Panc1 (cell line): ENCODE measurements around the gene CLINT1. TPM values are rescaled to one million over a fixed set of nuclear protein-coding genes. Genes with fewer than 3 reads are reported as not detected.
A peak's percentile ranks its signal among the peaks of the same experiment; 100 is the strongest.

Experiments used
- ATAC-seq: fragments of 200-7000 bp; cut with Tn5 transposase; 2 replicates; pipeline ENCODE4 v1.9.1; 2020; ENCODE audit warnings: mild to moderate bottlenecking, moderate library complexity
- Bru-seq: library from RNA; stranded (reverse); fragments of 400-500 nt; gene quantifications from one replicate; lab custom pipeline; 2021; lab: Mats Ljungman, UMichigan
- BruChase-seq, 2 experiments: library from RNA; stranded (reverse); fragments of 400-500 nt; gene quantifications; one replicate each; lab custom pipeline; 2021; lab: Mats Ljungman, UMichigan
- BruUV-seq: library from RNA; stranded (reverse); fragments of 400-500 nt; replicated peaks from 2 replicates; lab custom pipeline; 2021; lab: Mats Ljungman, UMichigan
- CTCF ChIA-PET: fragments of 300-600 bp; sonication (Branson Sonifier 250); formaldehyde crosslinking; loops from one replicate; lab custom pipeline; 2022; ENCODE audit warnings: antibody characterized with exemption; lab: Charles Lee
- POLR2A ChIA-PET: fragments of 300-600 bp; sonication (Branson Sonifier 250); formaldehyde crosslinking; loops from one replicate; lab custom pipeline; 2022; ENCODE audit warnings: antibody characterized with exemption; lab: Charles Lee
- DNase-seq: peaks from one replicate; pipeline ENCODE4 v3.0.0-alpha.2; 2010; ENCODE audit warnings: low read depth, low spot score
- H3K27ac ChIP-seq: 2 replicates; pipeline ENCODE4 v1.5.1; 2011; ENCODE audit warnings: mild to moderate bottlenecking, low read length, inconsistent platforms
- H3K27me3 ChIP-seq: fragments of 200-500 bp; sonication (Bioruptor generic); 2 replicates; pipeline ENCODE4 v1.6.0; 2014; ENCODE audit warnings: low read length, inconsistent platforms; ENCODE audit not compliant: control insufficient read depth, insufficient read depth
- H3K36me3 ChIP-seq: fragments of 200-500 bp; sonication (Bioruptor generic); 2 replicates; pipeline ENCODE4 v1.5.1; 2014; ENCODE audit warnings: inconsistent platforms, mild to moderate bottlenecking, low read length, moderate library complexity; ENCODE audit not compliant: control insufficient read depth, insufficient read depth
- H3K4me1 ChIP-seq: 2 replicates; pipeline ENCODE4 v1.5.1; 2011; ENCODE audit warnings: inconsistent platforms, mild to moderate bottlenecking, low read length, moderate library complexity; ENCODE audit not compliant: control insufficient read depth, insufficient read depth
- H3K4me3 ChIP-seq, 2 experiments: 2 replicates each; pipeline ENCODE4 v1.5.1; 2011 to 2012; ENCODE audit warnings: low read depth in 2 of 2, low read length in 2 of 2, mild to moderate bottlenecking in 2 of 2, inconsistent platforms in 1 of 2, moderate library complexity in 1 of 2
- H3K9me3 ChIP-seq: fragments of 200-500 bp; sonication (Bioruptor generic); 2 replicates; pipeline ENCODE4 v1.5.1; 2014; ENCODE audit warnings: low read depth, mild to moderate bottlenecking, inconsistent platforms, low read length, moderate library complexity; ENCODE audit not compliant: control insufficient read depth, insufficient read depth
- POLR2AphosphoS5 ChIP-seq: IDR thresholded peaks from 2 replicates; pipeline ENCODE4 v1.6.1; 2012; ENCODE audit warnings: mild to moderate bottlenecking, low read depth, low read length, moderate library complexity
- REST ChIP-seq, 2 experiments: IDR thresholded peaks; 2 replicates each; pipeline ENCODE4 v1.6.1; 2011 to 2012; ENCODE audit warnings: low read depth in 2 of 2, control low read depth in 1 of 2, low read length in 1 of 2, mild to moderate bottlenecking in 1 of 2, moderate library complexity in 1 of 2; ENCODE audit not compliant: insufficient read depth in 1 of 2
- SIN3A ChIP-seq: IDR thresholded peaks from 2 replicates; pipeline ENCODE4 v1.6.1; 2012; ENCODE audit warnings: low read depth, mild to moderate bottlenecking, low read length, moderate library complexity, borderline replicate concordance; ENCODE audit not compliant: insufficient read depth
- TCF7L2 ChIP-seq: IDR thresholded peaks from 2 replicates; pipeline ENCODE4 v1.6.1; 2011; ENCODE audit warnings: mild to moderate bottlenecking, low read depth, low read length, inconsistent platforms
- in situ Hi-C: cut with HindIII; loops from 2 replicates; pipeline ENCODE4 v1.10.0; 2016; ENCODE audit warnings: low sequenced_read_pairs, low pct_unique_long_range_greater_than_20kb
- intact Hi-C: fragments of 100-400 bp; cut with micrococcal nuclease; formaldehyde crosslinking; loops from one replicate; pipeline ENCODE4 v1.10.0; 2022; ENCODE audit not compliant: unreplicated experiment
- long read RNA-seq: library from polyadenylated mRNA; unstranded; transcript quantifications from one replicate; pipeline ENCODE4 v2.0.0, GENCODE V29; 2021; ENCODE audit not compliant: unreplicated experiment
- polyA plus RNA-seq: library from polyadenylated mRNA; unstranded; fragments of >200 nt; gene quantifications from one replicate; pipeline ENCODE4 v1.2.1, GENCODE V29; 2012; ENCODE audit warnings: missing spikeins; ENCODE audit not compliant: insufficient read length
- total RNA-seq: library from RNA; stranded (reverse); gene quantifications from one replicate; pipeline ENCODE4 v1.2.1, GENCODE V29; 2021; ENCODE audit not compliant: unreplicated experiment
- TF ChIP-seq, protein P1 (sequence below): fragments of 450-650 bp; IDR thresholded peaks from 2 replicates; pipeline ENCODE4 v1.5.1; 2017; ENCODE audit warnings: mild to moderate bottlenecking

CLINT1 gene
- total RNA-seq (81.6 TPM), Bru-seq, nascent RNA (percentile 92 among the genes with signal in this experiment), BruChase-seq, experiment 1, labeled RNA remaining after a 2-hour chase (percentile 86 among the genes with signal in this experiment), BruChase-seq, experiment 2, labeled RNA remaining after a 6-hour chase (percentile 92 among the genes with signal in this experiment)
- 56.5 TPM for polyA plus RNA-seq
- long read RNA-seq, transcript CLINT1-201 (12 exons, 3,440 nt) = major isoform, 218 of 334 reads
- long read RNA-seq, transcript CLINT1-207 (12 exons, 2,346 nt) = minor isoform, 63 of 334 reads
- long read RNA-seq, partial matches to known transcripts = 20 of 334 reads
- long read RNA-seq, other reads (novel, unspliced or antisense) = 30 of 334 reads

DNA sequence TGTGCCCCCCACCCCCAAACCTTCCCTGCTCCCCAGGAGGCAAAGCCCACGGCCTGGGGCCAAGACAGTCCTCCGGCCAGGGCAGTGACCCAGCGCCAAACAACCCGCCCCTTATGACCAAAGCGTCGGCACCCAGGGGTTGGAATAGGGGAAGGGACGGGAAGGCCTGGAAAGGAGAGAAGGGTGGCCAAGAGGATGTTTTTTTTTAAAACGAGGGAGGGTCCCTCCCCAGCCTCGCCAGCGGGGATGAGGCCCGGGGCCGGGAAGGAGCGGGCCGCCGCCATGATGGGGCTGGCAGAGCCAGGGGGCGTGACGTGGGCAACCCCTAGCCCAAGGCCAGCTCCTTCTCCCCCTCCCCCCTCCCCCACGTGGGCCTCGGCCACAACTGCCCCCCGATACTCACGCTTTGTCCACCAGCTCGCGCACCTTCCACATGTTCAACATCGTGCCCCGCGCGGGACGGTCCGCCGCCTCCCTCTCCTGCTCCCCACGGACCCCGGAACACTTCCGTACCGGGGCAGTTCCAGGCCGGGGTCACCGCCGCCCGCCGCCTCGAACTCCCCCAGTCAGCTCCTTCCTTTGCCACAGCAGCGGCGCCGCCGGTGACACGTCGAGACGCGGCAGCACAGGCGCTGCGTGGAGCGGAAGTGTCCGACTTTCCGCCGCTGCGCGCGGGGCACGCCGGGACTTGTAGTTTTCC is at the start of gene CLINT1:
Gene CLINT1 (minus strand): TSS at position 619 of the 700 bp plus-strand sequence. CDS start 175 bp downstream, at position 444.
- peaks cover 6% of the 10 kb centered on the region for H3K4me1 ChIP-seq
- CTCF ChIA-PET = no interaction called here
- intact Hi-C loops (loop anchor here (10.0 kb wide), 1 partner anchor 86 kb away; no protein-coding TSS in a partner anchor), in situ Hi-C loops (no loop called here)
- TF ChIP-seq, protein P1, sequence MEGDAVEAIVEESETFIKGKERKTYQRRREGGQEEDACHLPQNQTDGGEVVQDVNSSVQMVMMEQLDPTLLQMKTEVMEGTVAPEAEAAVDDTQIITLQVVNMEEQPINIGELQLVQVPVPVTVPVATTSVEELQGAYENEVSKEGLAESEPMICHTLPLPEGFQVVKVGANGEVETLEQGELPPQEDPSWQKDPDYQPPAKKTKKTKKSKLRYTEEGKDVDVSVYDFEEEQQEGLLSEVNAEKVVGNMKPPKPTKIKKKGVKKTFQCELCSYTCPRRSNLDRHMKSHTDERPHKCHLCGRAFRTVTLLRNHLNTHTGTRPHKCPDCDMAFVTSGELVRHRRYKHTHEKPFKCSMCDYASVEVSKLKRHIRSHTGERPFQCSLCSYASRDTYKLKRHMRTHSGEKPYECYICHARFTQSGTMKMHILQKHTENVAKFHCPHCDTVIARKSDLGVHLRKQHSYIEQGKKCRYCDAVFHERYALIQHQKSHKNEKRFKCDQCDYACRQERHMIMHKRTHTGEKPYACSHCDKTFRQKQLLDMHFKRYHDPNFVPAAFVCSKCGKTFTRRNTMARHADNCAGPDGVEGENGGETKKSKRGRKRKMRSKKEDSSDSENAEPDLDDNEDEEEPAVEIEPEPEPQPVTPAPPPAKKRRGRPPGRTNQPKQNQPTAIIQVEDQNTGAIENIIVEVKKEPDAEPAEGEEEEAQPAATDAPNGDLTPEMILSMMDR = no peak
- TF ChIP-seq REST (IDR thresholded peaks at IDR 0.05; ENCODE audit: insufficient read depth in 1 of 2, low read depth in 2 of 2, low read length in 1 of 2) = 0 out of 4 replicates have a peak, but pooled peaks of 1 of the 2 experiments have one; percentile 50
- peak; percentile 69 for TF ChIP-seq POLR2AphosphoS5
- H3K4me3 ChIP-seq = peak within 1 kb of the TSS; percentile 93 to 98
- BruUV-seq = no TSS peak
- ATAC-seq (peak; percentile 100), DNase-seq (no peak)
- H3K27me3 ChIP-seq = no peaks in the 10 kb centered on the region
- peak within 1 kb of the TSS; percentile 90 for H3K27ac ChIP-seq
- H3K9me3 ChIP-seq = no peaks in the 10 kb centered on the region
- H3K36me3 ChIP-seq = peaks cover 4% of the 10 kb centered on the region; the same call in 1 of the 2 replicates
- POLR2A ChIA-PET = interaction anchor here (0.5 kb wide), 1 partner anchor 93 kb away, joined by 3 read pairs; no protein-coding TSS in a partner anchor

DNA sequence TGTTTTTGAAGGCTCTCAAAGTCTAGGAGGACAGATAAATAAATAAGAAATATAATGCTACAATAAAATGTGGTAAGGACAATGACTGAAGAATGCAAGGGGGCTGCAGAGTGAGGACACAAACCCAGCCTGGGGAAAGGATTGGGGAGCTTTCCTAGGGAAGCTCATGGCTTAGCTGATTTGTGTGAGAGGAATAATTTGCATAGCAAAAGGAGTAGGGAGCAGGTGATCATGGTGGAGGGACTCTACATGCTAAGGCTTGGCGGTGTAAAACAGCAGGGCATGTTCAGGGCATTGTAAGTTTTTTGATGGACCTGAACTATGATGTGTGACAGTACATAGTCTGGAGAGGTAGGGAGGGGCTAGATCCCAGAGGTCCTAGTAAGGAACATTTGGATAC is 49.5 kb upstream of the CLINT1 start:
- ATAC-seq (no peak), DNase-seq (no peak)
- ChIA-PET POLR2A (no interaction called here), CTCF (no interaction called here)
- Histone ChIP-seq H3K27me3 (no peaks in the 10 kb centered on the region), H3K9me3 (no peaks in the 10 kb centered on the region), H3K36me3 (no peaks in the 10 kb centered on the region), H3K27ac (no peak overlapping the region), H3K4me3 (no peak overlapping the region), H3K4me1 (no peaks in the 10 kb centered on the region)
- BruUV-seq = no TSS peak
- TF ChIP-seq, protein P1 = no peak
- TF ChIP-seq POLR2AphosphoS5 = no peak
- no peak for TF ChIP-seq REST (IDR thresholded peaks at IDR 0.05; ENCODE audit: insufficient read depth in 1 of 2, low read depth in 2 of 2, low read length in 1 of 2)
- TF ChIP-seq TCF7L2 = no peak
- TF ChIP-seq SIN3A = no peak
- intact Hi-C loops (no loop called here), in situ Hi-C loops (no loop called here)
